ENCODE measurements around the gene SDK2.
"Not testable (repeated sequence)": the region's sequence is repeated elsewhere in the genome, so short reads cannot be mapped to it uniquely, and the experiment has no call there.

The SDK2 gene

DNA sequence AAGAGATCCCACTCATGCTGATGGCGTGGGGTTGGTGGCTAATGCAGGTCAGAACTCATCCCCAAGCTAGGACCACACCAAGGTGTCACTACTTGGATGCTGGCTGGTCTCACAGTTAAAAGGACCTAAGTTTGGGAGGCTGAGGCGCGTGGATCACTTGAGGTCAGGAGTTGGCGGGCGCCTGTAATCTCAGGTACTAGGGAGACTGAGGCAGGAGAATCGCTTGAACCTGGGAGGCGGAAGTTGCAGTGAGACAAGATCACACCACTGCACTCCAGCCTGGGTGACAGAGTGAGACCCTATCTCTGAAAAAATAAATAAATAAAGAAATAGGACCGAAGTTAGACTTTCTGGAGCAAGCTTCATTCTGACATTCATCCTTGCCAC lies 325.8 kb downstream of the SDK2 start:
- DNase-seq (ENCODE audit: low read depth), result no peak

DNA sequence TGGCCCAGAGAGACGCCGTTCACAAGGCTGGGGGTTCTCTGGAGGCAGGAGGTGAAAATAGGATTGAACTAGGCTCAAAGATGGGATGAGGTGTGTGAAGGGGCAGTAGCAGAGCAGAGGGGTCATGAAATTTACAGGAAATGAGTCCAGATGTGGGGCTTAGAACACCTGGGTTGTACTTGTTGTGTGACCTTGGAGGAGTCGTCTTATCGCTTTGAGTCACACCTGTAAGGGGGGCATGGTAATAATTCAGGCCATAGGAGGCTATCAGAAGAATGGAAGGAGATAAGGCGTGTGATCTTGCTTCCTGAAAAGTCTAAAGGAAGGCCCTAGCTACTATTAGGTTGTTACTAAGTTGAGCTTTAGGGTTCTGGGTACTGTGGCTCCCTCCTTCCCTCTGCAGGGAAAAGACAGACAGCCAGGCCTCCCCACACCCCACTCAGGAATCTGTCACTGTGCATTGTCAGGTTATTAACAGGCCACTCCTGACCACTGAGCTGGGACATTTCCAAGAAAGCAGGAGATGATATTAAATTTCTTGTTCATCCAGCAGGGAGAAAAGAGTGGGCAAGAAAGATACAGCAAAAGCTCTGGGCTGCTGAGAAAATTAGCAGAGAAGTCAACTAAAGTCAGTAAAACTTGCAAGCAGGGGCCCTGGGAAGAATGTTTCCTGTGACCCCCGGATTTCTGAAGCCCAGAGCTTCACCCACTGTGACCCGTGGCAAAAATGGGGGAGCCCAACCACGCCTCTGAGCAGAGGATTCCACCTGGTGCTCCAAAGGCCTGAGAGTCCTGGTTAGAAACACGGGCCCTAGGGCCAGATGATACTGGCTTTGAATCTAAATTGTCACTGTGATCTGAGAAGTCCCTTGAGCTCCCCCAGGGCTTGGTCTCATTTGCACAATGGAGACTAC lies 326.5 kb downstream of the SDK2 start:
- DNase-seq (ENCODE audit: low read depth), result no peak

DNA sequence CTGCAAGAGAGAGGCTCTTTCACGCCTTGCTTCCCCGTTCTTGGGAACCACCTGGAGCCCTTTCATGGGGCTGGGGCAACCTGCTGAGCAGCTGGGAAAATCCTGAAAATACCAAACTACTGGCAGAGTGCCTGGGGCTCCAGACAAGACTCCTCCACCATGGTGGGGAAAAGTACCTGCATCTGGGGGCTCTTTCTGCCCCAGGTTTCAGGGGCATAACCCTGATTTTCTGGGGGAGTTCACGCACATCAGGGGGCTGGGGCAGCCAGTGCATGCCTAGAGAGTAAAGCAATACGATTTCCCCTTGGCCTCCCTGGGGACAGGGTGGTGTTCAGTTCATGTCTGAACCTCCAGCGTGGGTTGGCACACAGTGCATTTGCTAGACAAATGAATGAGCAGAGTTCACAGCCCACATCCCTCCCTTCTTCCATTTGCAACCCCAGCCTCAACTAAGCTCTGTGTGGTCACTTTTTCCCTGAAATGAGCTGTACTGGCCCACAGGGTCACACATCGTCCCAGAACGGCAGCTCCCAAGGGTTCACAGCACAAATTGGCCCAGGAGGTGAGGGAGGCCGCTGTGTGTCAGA lies 327.2 kb downstream of the SDK2 start:
- DNase-seq (ENCODE audit: low read depth), result no peak

DNA sequence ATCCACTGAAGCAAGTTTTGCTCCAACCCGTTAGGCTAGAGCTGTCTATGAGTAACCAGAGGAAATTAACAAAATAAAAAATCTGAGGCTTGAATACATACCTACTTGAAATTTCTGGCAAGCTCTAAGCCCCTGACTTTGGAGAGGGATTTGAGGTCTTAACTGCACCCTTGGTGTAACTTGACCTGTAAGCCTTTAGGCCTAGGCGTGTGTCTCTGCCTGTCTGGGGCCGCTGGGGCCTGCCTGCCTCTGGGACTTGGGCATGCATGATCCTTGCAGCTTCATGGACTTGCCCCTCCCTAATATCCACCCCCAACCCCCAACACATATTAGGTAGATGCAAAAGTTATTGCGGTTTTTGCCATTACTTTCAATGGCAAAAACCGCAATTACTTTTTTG lies 328.8 kb downstream of the SDK2 start:
- no peak for DNase-seq (ENCODE audit: low read depth)

DNA sequence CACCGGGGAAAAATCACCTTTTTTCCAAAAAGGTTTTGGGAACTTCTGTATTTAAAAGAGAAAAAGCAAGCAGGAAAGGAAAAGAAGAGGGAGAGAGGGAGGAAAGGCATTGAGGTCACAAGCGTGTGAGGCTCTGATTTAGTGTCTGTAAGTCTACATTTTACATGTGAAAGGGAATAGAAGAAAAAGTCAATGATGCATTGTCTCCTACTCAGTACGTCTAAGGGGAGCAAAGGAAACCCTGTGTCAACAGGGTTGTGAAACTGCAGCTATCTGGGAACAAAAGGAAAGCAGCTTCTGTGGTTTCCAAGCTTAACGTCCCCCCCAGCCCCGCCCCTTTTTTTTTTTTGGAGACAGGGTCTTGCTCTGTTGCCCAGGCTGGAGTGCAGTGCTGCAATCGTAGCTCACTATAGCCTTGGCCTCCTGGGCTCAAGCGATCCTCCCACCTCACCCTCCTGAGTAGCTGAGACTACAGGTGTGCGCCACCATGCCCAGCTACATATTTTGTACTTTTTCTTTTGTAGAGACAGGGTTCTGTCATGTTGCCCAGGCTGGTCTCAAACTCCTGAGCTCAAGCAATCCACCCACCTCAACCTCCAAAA lies 330.6 kb downstream of the SDK2 start:
- no peak for DNase-seq (ENCODE audit: low read depth)

DNA sequence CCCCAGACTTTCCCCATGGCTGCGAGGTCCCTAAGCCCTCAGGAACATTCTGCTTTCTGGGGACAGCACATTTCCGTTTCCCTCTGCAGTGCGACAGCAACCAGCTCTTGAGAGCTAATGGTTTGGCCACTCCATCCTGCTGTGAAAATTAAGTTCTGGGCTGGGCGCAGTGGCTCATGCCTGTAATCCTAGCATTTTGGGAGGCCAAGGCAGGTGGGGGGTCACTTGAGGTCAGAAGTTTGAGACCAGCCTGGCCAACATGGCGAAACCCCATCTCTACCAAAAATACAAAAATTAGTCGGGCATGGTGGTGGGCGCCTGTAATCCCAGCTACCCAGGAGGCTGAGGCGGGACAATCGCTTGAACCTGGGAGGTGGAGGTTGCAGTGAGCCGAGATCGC lies 331.4 kb downstream of the SDK2 start:
- not testable (repeated sequence) for DNase-seq (ENCODE audit: low read depth)

DNA sequence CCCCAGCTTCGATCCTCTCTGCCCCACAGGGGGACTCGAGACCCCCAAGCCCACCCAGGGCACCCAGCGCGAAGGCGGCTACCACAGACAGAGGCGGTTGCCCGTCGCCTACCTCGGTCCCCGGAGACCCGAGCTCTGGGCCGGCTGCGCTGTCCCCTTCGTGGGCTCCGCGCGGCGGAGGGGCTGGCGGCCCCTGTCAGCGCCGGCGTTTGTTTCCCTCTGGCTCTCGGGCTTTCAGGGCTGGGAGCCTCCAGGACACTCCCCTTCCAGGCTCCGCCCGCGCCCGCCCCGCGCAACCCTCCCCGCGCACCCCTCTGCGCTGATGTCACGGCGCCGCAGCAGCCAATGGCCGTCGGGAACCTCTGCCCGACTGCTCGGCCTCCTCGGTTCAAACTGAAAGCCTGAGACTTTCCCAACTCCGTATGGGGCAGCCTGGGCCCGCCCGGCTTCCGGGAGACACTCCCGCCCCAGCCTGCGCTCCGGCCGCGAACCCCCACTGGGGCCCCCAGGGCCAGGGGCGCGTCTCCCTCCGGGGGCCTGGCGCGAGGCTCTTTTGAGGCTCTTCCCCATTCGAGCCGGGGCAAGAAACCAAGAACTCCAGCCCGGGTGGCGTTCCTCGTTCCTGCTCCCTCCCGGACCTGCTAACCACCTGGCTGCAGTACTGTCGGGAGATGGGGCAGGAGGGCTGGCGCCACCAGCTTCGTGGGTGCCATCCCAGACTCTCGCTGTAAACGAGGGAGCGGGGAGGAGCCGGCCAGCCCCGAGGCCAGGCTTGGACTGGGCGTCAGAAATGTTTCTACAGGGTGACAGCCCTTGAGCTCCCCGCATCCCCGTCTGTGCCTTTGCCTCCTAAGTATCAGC lies 332.2 kb downstream of the SDK2 start, which contains the start of gene CDC42EP4:
CDC42EP4 (minus strand) TSS at position 221 of the 861 bp plus-strand sequence. CDS start 25,501 bp downstream, outside the sequence.
- peak; percentile 77 for DNase-seq (ENCODE audit: low read depth)

DNA sequence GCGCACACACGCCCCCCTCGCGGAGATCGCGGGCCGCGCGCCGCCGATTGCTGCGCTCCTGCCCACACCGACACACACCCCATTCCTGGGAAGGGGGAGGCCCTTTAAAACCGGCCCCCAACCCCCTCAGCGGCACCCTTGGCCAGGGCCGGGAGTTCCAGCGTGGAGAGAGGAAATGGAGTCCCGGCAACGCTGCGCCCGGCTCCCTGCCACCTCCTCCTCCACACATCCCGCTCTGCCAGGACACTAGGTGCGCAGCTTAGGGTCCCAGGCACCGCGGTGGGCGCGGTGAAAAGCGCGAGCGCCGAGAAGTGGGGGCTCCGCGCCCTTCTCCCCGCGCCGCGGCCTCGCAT lies 332.8 kb downstream of the SDK2 start:
- DNase-seq (ENCODE audit: low read depth), result peak; percentile 6

DNA sequence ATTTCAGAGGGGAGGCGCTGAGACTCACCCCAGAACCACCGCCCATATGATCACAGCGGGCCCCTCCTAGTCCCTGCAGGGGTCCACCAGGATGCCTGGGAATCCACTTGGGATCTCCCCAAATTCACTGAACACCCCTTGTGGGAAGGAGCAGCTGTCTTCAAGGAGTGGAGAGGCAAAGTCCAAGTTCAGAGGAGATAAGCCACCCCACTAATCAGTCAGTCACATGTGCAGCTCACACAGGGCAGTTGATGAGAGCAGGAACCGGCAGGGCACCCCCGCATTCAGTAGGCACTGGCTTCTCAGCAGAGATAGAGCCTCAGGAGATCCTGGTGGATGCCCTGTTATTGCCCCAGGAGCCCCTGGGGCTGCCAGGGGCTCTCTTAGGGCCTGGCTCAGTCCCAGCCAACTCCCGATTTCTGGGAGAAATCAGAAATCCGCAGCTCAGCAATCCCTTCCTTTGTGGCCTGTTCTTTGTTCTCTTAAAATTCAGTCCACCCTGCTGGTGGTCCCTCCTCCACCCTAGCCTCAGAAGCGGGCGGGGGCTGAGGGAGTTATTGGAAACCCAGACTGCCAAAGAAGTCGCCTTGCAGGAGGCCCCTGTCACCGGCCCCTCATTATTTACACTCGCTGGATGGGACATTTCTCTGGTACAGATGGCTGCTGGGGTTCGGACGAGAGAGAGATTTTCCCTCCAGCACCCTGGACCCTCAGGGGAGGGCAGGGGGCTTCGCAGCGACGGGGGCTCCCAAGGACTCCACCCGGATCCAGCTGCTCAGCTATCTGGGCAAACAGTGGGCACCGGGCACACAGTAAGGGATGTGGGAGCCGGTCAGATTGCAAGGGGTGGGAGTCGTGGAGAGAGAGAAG lies 334.3 kb downstream of the SDK2 start:
- DNase-seq (ENCODE audit: low read depth), result no peak

DNA sequence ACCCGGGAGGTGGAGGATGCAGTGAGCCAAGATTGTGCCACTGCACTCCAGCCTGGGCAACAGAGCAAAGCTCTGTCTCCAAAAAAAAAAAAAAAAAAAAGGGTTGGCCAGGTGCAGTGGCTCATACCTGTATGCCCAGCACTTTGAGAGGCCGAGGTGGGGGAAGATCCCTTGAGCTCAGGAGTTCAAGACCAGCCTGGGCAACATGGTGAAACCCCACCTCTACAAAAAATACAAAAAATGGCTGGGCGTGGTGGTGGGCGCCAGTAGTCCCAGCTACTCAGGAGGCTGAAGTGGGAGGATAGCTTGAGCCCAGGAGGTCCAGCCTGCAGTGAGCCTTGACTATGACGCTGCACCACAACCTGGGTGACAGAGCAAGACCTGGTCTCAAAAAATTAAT lies 335.3 kb downstream of the SDK2 start:
- not testable (repeated sequence) for DNase-seq (ENCODE audit: low read depth)

DNA sequence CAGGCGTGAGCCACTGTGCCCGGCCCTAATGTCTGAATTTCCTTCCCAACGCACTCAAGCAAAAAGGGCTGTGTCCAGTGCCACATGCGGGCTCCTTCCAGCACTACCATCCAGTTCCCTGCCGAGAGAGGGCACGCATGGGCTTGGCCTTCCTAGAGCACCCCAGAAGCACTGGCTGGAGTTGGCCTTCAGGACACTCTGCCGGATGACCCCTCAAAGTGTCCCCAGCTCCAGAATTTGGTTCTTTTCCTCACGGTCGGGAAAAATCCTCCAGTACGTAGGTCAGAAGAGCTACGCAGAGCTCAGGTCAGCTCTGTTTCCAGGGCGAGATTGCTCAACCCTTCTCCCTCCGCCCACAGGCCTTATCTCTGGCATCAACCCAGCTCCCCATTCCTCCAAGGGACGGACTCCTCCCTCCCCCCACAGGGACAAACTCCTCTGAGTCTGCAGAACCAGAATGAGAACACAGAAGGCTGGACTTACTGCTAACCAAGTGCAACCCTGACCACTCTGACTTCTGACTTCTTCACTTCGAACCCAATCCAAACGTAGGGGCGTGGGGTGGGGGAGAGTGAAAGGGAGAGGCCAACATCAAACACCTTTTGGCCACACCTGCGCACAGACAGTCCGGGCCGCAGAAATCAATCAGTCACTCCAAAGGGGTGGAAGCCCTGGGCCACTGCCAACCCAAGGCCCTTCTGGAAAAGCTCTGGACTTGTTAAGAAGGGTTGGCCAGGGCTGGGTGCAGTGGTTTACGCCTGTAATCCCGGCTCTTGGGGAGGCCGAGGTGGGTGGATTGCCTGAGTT lies 336.0 kb downstream of the SDK2 start:
- DNase-seq (ENCODE audit: low read depth), result no peak

DNA sequence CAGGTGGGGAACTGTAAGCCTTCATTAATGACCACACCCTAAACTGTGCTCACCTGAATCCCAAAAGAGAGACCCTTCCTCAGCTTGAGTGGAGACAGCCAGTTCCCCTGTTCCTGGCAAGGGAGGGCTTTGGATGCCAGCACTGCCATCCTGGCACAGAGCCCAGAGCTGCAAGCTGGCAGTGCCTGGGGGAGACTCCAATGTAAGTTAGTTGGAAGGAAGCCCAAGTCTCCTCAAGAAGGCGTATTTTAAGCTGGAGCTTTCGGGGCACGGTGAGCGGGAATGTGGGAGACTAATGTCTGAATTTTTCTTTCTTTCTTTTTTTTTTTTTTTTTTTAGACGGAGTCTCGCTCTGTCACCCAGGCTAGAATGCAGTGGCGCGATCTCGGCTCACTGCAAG lies 337.1 kb downstream of the SDK2 start:
- DNase-seq (ENCODE audit: low read depth), result no peak

DNA sequence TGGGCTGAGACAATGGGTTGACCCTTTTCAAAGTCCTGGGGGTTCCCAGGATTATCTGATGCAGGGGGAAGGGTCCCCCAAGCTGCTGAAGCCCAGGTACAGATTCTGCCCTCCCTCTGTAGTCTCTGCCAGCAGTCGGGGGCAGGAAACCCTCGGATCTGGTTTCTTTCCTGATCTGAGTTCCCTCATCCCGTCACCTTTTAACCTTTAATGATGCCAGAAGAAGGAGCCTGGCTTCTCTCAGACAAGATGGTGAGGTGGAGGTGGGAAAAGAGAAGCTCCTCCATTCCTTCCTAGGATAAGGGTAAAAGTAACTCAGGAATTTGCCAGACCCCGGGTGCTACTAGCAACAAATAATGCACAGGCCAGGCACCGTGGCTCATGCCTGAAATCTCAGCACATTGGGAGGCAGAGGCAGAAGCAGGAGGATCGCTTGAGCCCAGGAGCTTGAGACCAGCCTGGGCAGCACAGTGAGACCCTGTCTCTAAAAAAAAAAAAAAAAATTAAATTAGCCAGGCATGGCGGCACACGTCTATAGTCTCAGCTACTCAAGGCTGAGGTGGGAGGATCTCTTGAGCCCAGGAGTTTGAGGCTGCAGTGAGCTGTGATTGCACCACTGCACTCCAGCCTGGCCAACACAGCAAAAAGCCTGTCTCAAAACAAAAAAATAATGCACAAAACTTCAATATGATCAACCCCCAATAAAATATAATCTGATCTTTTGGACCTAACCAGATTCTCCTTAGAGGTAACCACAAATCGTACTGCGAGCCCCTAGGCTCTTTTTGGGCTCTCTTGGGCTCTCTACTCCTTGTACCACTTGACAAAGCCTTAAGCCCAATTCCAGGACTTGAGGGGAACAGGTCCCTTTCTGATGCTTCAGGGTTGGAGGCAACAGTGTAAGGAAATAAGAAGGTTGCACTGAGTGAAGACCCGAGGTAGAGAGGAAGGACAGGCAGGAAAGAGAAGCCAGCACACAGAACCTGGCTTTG lies 338.1 kb downstream of the SDK2 start:
- no peak for DNase-seq (ENCODE audit: low read depth)

DNA sequence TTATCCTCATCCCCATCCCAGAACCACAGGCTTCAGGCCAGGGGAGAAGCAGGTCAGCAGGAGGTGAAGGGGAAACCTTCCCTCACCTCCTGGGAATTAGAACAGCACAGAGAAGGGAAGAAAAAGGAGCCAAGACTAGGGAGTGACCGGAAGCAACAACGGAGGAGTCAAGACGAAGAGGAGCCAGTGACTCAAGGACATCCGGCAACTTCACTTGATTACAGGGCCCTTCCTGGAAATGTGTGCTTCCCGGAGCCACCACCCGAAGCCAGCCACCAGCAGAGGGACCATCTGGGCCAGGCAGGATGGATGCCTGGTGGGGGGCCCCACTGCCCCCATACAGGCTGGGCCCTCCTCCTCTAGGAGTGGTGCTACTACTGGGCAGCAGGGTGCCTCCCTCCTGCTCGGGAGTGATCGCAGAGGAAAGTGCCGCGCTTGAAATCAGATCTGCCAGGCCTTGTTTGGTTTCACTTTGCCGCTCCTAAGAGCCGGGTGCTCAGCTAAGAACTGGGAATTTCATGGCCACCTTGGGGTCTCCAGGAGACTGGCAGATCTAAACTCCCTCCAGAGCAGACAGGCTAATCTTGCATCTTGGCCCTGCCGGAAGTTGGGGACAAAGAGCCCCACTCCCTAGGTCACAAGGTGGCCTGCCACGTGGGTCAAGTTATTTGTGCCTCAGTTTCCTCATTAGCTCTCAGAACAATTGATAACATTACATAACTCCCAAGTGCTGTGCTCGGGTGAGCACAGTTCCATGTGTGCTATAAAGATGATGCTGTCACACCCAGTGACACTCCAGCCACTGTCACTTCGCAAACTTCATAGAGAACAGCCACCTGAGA lies 339.1 kb downstream of the SDK2 start:
- no peak for DNase-seq (ENCODE audit: low read depth)

DNA sequence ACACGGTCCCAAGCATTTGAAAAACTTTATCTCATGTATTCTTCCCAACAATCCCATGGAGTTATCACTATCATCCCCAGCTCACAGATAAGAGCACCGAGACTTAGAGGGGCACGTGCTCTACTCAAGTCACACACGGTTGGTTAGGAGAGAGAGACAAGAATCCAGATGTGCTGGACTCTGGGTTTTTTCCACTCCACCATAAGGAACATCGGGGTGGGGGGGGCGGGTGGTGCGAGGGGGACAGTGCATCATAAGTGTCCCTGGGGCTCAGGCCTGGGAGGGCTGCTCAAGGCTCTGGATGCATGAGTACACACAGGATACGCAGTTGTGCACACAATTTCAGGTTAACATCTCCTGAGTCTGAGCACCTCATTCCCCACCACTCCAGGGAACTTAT lies 339.8 kb downstream of the SDK2 start:
- DNase-seq (ENCODE audit: low read depth), result no peak

DNA sequence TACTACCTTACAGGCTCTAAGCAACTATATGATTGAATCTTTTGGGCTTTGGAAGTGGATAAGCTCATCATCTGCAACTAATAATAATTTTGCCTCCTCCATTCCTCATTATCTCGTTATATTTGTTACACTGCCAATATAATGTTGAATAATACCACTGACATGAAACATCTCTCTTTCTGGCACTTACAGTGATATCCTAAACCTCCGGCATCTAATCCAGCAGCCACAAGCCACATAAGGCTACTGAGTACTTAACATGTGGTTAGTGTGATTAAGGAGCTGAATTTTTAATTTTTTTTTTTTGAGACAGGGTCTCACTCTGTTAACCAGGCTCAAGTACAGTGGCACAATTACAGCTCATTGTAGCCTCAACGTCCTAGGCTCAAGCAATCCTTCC lies 342.1 kb downstream of the SDK2 start:
- DNase-seq (ENCODE audit: low read depth), result no peak

DNA sequence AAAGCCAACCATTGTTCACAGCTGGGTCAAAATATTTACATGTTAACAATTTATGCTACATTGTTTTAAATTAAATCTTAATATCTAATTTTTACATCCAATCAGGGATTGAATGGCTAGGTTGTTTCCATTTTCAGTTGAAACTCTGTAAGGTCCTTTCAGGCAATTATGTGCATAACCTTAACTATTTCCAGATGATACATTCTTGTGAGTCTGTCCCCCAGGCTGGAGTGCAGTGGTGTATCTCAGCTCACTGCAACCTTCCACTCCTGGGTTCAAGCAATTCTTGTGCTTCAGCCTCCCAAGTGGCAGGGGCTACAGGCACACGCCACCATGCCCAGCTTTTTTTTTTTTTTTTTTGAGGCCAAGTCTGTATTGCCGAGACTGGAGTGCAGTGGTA lies 342.9 kb downstream of the SDK2 start:
- DNase-seq (ENCODE audit: low read depth), result no peak

DNA sequence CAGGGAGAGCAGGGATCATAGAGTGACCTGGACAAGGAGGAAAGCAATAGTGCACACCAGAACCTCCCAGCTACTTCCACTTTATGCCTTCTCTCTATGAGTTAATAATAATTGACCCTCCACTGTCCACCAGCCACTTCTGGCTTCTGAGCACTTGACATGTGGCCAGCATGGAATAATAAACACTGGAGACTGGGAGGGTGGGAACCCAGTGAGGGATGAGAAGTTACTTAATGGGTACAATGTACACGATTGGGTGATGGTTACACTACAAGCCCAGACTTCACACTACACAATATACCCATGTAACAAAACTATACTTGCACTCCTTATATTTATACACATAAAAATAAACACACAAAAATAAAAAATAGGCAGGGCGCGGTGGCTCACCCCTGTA lies 343.9 kb downstream of the SDK2 start:
- DNase-seq (ENCODE audit: low read depth), result no peak

Measured in T-helper 22 cell (primary cell).